Measurements from ENCODE around the gene SEC22B. TPM values are rescaled to one million over a fixed set of nuclear protein-coding genes. Genes with fewer than 3 reads are reported as not detected.
A peak's percentile ranks its signal among the peaks of the same experiment; 100 is the strongest.
"Not testable (repeated sequence)": the region's sequence is repeated elsewhere in the genome, so short reads cannot be mapped to it uniquely, and the experiment has no call there.

Gene SEC22B
- polyA plus RNA-seq, 1 donor: 45.3 TPM

DNA sequence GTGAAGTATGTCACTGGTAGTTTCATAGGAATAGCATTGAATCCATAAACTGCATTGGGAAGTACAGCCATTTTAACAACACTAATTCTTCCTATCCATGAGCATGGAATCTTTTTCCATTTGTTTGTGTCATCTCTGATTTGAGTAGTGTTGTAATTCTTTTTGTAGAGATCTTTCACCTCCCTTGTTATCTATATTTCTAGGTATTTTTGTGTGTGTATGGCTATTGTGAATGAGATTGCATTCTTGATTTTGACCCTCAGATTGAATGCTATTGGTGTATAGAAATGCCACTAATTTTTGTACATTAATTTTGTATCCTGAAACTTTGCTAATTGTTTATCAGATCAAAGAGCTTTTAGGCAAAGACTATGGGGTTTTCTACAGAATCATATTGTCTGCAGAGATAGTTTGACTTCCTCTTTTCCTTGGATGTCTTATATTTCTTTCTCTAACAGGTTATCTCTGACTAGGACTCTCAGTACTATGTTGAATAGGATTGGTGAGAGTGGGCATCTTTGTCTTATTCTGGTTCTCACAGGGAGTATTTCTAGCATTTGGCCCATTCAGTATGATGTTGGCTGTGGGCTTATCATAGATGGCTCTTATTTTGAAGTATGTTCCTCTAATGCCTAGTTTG lies 26.8 kb downstream of the SEC22B start:
- not testable (repeated sequence) for DNase-seq

DNA sequence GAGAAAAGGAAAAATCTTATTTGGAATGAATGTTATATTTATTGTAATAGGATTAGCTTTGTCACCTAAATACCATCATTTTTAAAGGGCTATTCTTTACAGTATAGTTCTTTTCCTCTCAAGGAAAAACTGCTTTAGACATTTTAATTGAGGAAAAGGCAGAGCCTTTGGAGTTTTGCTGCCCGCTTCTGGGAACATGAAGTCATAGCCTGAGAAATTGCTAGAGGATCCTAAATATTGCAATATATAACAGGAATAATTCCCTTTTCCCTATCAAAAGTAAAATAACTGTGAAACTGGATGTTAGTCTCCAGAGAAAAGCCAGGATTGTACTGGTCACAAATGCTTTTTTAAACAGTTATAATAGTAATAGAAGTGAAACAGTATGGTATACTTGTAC lies 30.5 kb downstream of the SEC22B start:
- DNase-seq: not testable (repeated sequence)

DNA sequence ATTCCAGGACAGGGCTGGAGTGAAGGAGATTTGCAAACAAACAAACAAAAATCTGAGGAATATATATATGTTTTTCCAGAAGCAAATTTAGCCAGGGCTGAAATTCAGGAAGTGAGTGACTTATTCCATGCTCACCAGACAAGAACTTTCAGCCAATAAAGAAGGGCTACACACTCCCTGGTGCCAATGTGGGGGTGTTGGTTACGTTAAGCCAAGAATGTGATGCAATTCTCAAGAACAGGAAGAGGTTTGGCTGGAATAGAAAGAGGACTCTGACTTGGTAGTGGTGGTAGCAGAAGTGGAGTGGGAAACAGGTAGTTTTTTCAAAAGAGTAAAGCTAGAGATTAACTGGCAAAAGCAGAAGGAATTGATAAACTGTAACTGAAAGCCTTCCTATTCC lies 31.7 kb downstream of the SEC22B start:
- DNase-seq: not testable (repeated sequence)

DNA sequence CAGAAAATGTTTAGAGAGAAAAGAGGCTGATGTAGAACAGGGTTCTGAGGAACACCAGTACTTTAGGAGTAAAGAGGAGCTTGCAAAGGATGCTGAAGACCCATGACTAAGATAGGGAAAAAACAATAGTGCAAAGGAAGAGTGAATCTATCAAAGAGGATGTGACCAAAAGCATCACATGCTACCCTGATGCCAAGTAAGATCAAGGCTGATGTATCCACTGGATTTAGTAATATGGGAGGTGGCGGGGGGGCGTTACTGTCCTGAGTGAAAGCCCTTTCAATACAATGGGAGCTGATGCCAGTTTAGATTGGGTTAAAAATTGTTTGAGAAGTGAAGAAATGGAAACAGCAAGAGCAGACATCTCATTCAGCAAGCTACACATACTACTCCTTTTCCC lies 32.2 kb downstream of the SEC22B start:
- not testable (repeated sequence) for DNase-seq

DNA sequence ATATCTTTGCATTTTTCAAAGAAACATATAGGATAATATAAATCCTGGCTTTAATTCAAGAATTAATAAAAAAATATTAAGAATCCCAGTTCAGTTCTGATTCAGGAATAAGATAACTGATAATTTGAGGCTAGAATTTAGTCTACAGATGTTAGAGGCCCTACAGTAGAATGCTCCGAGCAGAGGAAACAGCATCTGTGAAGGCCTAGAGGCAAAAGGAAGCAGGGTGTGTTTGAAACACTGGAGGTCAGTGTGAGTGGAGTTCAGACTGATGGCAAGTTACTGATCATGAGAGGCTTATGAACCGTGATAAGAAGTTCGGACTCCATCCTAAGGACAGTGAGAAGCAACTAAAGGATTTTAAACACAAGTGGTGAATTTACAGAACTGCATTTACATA lies 33.0 kb downstream of the SEC22B start:
- DNase-seq: not testable (repeated sequence)

DNA sequence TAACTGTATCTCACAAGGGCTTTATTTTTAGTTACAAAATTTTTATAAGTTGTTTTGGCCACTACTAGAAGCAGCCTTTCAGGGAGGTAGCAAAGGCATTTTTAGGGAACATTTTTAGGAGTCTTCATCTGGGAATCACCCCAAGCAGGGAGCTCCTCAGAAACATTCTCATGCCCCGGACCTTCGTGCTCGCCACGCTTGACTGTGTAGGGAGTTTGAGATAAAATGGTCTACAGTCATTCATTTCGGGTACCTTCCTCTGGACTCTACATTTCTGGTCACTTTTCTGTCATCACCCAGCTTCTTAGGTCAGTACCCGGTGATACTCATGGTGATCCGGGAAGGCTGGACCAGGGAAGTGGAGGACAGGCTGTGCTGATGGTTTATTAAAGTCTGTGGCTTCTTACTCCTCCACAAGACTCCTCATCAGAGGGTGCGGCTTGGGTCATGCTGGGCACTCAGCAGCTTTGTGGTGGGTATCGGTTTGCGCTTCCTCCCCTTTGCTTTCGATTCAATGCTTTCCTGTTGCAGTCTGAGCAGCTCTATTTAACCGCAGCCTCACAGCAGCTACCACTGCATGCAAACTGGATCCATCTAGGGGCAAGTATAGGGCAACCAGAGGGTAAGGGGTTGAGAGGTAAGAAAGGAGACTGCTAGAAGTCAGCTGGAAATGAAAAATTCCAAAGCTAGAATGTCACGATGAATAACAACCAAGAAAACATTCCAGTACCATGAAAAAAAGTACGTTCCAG lies 33.6 kb downstream of the SEC22B start:
- DNase-seq: not testable (repeated sequence)

DNA sequence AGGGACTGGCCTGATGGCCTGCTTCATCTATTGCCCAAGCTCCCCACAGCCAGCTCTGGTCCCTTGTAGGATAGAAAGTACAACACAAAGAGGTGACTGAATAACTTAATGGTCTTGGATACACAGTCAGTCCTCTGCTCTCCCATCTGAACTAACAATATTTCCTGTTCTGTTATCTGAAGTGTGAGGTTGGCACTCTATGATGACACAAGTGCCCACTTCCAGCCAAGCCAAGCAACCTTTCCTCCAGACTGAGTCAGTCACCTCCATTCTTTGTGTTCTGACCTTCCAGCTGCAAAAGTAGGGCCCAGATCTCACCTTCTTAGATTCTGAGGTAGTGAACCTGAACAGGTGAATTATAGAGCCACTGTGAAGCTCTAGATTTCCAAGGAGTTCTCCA lies 34.5 kb downstream of the SEC22B start:
- DNase-seq: not testable (repeated sequence)

DNA sequence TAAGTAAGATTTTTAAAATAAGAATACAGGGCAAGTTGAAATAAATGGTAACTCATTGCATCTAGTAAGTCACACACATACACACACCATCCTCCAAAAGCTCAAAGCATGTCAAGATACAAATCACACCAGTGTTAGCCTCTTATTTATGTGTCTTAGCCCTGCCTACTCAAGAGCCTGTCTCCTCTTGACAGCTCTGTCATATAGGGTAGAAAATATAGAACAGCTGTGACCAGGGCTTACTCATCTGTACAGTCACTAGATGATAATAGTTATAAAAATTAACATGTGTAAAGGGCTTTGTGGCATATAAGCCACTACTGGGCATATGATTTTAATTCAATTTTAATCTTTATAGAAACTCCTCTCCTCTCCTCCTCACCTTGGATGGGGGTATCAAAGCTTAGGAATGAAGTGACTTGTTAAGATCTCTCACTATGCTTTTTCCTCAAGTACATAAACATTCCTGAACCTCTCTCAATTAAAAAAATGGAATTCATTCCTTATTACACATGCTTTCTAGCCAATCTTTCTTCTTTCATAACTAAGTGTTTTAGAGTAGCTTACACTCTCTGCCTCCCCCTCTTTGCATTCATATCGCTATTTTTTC lies 35.6 kb downstream of the SEC22B start:
- not testable (repeated sequence) for DNase-seq

DNA sequence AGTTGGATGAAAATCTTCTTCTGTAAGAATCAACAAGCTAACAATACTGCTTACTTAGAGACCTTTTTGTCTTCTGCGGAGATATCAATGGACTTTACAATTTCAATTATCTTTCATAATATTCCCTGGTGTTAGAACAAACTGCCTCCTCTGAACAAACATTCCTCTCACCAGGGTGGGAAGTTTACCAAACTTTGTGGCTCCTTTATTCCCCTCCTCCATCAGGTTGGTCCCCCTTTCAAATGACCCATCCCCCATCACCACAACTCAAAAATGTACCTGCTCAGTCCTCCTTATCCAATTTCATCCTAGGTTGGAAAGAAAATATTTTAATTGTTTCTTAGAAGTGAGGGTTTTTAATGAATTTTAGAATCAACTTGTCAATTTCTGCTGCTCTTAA lies 40.2 kb downstream of the SEC22B start:
- DNase-seq: not testable (repeated sequence)

DNA sequence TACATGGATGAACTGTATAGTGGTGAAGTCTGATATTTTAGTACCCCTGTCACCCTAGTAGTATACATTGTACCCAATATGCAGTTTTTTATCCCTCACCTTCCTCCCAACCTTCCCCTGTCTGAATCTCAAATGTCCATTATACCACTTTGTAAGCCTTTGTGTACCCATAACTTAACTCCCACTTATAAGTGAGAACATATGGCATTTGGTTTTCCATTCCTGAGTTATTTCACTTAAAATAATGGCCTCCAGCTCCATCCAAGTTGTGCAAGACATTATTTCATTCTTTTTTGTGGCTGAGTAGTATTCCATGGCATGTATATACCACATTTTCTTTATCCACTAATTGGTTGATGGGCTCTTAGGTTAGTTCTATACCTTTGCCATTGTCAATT lies 42.4 kb downstream of the SEC22B start:
- not testable (repeated sequence) for DNase-seq

DNA sequence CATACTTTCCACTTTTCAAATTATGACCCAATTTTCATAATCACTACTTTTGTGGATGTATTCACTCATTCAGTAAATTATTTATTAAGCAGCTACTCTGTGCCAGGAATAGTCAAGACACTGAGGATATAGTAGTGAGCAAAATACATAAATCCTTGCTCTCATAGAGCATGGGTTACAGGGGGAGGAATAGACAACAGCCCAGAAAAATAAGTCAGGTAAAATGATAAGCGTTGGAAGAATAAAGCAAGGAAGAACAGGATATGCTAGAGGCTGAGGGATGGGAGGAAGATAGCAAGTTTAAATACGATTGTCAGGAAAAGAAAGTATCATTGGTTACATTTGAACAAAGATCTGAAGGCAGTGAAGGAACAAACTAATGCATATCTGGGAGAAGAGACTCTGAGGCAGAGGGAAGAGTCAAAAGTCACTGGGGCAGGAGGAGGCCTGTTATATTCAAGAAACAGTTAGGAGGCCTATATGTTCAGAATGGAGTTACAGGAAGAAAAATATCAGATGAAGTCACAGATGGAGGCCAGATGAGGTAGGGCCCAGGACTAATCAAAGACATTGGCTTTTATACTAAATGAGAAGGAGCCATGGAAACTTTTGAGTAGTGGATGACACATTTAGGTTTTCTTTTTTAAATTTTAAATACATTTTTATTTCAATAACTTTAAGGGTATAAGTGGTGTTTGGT lies 42.9 kb downstream of the SEC22B start:
- no peak for DNase-seq

DNA sequence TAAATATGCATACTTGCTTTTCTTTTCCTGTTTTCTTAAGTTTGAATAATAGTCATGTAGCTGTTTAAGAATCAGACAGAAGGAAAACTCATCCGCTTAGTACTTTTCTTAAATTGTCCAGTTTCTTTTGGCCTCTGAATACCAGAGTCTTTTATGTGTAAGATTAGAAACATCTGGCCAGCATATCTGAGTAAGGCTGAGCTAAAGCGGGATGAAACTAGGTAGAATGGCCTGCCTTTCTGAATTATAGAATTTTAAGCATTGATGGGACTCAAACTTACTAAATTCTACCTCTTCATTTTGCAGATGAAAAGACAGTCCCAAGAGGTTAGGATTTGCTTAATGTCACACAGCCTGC lies 43.9 kb downstream of the SEC22B start:
- DNase-seq: not testable (repeated sequence)

DNA sequence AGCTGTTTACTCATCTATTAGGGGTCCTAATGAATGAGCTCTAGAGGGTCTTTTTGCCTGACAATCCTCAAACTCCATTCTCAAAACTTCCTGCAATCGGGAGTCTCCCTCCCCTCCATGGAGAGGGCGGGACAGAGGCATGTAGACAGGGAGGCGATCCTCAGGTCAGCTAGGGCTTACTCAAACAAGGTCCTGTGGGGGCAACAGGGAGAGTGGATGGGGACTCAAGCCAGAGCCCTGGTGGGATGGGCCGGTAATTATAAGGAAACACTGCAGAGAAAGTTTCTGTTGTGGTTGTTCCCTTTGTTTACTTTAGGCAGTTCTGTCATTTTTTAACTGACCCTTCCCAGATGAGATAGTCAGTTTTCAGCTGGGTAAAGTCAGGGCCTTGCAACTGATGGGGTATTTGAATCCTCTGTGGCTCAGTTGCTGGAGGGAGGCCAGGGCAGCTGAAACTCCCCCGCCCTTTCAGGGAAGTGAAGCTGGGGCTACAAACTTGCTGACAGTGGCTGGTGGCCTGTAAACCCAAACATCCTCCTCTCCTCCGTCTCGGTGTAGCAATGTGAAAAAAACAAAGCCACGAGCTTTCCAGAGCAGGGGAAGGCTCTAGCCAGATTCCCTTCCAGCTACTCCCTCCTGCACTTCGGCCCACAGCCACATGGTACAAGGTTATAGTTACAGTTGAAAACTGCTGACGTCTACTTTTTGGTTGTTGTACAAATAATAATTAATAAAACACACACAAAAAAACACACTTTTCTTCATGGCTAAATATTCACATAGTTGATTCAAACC lies 44.5 kb downstream of the SEC22B start:
- peak; percentile 61 for DNase-seq

DNA sequence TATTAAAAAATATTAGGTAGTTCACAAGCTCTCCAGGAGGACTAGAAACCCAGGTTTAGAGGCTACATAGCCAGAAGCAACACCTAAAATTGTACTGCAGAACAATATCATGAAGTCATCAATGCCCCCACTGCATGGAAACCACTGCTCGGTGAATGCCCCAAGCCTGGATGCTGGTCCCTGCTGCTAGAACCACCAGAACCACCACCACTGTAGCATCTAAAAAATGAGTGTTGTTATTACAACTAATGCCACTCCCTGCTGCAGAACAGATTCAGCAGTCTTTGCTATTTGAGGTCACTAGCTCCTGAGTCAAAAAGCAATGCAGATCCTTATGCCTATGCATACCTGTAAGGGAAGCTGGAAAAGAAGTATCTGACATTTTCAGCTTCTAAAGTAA lies 48.4 kb downstream of the SEC22B start:
- not testable (repeated sequence) for DNase-seq

DNA sequence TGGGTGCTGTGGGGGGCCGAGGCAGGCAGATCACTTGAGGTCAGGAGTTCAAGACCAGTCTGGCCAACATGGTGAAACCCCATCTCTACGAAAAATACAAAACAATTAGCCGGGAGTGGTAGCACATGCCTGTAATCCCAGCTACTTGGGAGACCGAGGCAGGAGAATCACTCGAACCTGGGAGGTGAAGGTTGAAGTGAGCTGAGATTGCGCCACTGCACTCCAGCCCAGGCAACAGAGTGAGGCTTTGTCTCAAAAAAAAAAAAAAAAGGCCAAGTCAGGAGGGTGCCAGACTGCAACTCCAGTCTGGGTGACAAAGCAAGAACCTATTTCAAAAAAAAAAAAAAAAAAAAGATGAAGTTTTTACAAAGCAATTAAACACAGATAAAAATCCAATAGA lies 50.1 kb downstream of the SEC22B start:
- not testable (repeated sequence) for DNase-seq

DNA sequence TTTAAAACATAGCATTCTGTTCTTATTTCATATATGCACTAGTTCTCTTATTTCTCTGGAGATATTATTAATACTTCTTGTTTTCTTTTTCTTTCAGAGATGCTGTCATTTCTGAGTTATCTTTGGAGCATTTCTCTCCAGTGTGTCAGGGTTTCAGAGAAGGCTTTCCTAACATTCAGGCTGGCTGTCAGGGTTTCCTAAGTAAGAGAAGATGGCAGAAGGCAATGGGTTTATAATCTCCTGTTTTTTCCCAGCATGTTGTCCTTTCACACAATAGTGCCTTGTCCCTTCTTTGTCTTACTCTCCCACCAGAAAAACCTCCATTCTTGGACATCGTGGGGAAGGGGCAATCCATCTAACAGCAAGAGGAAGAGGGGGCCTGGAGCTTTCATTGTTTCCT lies 51.7 kb downstream of the SEC22B start:
- DNase-seq: not testable (repeated sequence)

DNA sequence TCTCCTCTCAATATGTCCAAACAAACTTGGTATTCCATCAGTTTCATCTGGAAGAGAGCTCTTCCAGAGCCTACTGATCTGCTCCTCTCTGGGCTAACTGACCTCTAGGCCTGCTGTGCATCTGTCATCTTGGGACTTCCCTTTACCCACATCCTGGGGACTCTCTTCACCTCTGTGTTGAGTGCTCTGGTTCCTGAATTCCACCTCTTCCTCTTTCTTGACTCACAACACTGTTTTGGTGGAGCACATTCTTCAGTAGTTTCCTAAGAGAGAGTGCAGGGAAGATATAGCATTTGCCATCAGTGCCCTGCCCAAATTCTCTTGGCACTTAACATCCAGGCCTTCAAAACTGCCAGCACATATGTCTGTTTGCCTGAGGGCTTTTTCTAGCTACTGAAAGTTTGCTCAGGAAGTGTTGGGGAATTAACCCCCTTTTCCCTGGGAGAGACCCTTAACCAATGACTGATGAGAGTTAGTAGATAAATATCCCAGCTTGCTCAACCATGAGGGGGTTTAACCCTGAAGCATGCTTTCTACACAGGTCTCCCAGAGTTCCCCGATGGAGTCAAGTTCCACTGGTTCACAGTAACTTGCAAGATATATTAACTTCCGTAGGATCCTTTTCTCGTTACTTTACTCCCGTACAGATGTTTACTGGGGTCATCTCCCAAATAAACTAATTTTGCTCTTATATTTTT lies 52.4 kb downstream of the SEC22B start:
- not testable (repeated sequence) for DNase-seq

DNA sequence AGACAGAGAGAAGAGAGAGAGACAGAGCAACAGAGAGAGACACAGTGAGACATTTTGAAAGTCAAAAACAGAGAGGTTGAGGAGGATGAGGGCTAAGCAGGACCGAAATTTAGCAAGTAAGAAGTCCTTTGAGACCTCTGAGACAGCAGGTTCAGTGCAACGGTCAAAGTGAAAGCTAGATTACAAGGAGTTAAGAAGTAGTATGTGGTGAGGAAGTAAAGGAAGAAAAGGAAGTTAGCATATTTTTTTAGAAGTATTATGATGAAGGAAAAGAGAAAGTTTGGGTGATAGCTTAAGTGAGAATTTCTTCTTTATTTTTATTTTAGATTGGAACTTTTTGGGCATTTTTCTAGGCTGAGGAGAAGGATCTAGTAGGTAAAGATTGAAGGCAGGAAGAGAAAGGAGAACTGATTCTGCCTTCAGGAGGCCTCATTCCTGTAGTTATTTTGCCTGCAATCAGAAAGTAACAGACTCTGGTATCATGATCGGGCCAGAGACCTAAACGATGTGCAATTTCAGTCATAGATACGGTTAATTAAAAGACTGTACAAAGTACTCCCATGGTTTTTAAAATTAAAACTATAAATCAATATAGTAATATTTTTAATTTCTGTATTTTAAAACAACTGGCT lies 53.9 kb downstream of the SEC22B start:
- not testable (repeated sequence) for DNase-seq

DNA sequence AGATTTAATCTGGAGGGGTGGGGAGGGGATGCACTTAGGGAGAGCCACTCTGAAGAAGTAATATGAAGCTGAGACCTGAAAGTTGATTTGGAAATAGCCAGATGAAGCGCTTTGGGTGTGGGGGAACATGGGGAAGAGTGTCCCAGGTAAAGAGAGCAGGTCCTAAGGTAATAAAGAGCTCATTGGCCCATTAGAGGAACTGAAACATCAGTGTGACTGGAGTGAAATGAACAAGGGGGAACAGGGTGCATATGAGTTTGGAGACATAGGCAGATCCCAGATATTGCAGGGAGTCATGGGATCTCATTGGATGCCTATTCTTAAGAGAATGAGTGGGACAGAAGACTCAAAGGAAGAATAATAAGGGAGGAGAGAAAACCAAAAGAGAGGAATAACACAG lies 54.5 kb downstream of the SEC22B start:
- DNase-seq: not testable (repeated sequence)

DNA sequence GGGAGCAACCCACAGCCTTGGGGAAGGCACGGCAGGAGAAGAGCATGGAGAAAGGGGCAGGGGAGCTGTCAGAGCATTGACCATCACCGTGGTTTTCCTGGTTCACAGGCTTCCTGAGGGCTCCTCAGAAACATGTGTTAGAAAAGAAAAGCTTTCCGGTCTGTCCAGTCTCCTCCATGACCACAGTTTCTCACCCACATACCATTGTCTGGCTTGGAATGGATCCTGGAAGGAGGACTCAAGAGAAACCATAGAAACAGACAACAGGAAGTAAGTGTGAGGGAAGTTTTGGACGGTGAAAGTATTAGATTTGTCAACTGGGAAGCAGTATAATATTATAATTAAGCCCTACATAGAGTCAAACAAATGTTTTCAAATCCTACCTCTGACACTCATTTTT lies 55.8 kb downstream of the SEC22B start:
- not testable (repeated sequence) for DNase-seq

Measured in left kidney (tissue), 2 donors.